Transverse colon (tissue), 4 donors: ENCODE results near the gene DSEL. TPM values are rescaled to one million over a fixed set of nuclear protein-coding genes. Genes with fewer than 3 reads are reported as not detected.

Experiments used
- DNase-seq: peaks from one replicate; pipeline ENCODE4 v3.0.0-alpha.2; 2019
- H3K27ac ChIP-seq, 4 donors: fragments of 200-600 bp; sonication (generic); 2 replicates each; pipeline ENCODE4 v1.5.1; 2016 to 2018; ENCODE audit warnings: inconsistent platforms in 4 of 4
- H3K27me3 ChIP-seq: fragments of 200-600 bp; sonication (generic); 2 replicates; pipeline ENCODE4 v1.5.1; 2017; ENCODE audit warnings: inconsistent platforms
- H3K36me3 ChIP-seq, 4 donors: fragments of 200-600 bp; sonication (generic); 2 replicates each; pipeline ENCODE4 v1.5.1; 2017 to 2019; ENCODE audit warnings: inconsistent platforms in 4 of 4
- H3K4me1 ChIP-seq, 4 donors: fragments of 200-600 bp; sonication (generic); 2 replicates each; pipeline ENCODE4 v1.5.1; 2017 to 2020; ENCODE audit warnings: inconsistent platforms in 4 of 4
- H3K4me3 ChIP-seq, 4 donors: fragments of 200-600 bp; sonication (generic); 1 replicate in 1 of 4; 2 replicates in 3 of 4; pipeline versions ENCODE4 v1.5.1 to v1.6.1; 2017 to 2019; ENCODE audit warnings: inconsistent platforms in 4 of 4
- H3K9me3 ChIP-seq, 2 donors: fragments of 200-600 bp; sonication (generic); 2 replicates each; pipeline ENCODE4 v1.5.1; 2017 to 2019; ENCODE audit warnings: inconsistent platforms in 2 of 2
- EP300 ChIP-seq: sonication (generic); formaldehyde crosslinking; IDR thresholded peaks from one replicate; pipeline ENCODE4 v1.6.1; 2017; ENCODE audit warnings: antibody characterized with exemption, low read depth
- POLR2A ChIP-seq: fragments of 450-650 bp; IDR thresholded peaks from one replicate; pipeline ENCODE4 v1.6.1; 2016; ENCODE audit warnings: antibody characterized with exemption, mild to moderate bottlenecking, moderate library complexity
- POLR2AphosphoS5 ChIP-seq, 3 donors: sonication (generic); formaldehyde crosslinking; IDR thresholded peaks; one replicate each; pipeline ENCODE4 v1.6.1; 2016; ENCODE audit warnings: antibody characterized with exemption in 3 of 3
- WGBS, 2 donors: methylation state at CpG; one replicate each; pipeline ENCODE4 v1.1.5; 2018; ENCODE audit warnings: low coverage in 1 of 2; 5-methylcytosine and 5-hydroxymethylcytosine counted together
- in situ Hi-C, 4 donors: fragments of 200-750 bp; cut with MboI; loops; one replicate each; pipeline versions ENCODE4 v1.15.0 to v1.15.1; 2017; ENCODE audit warnings: low sequenced_read_pairs in 3 of 4, low pct_ligation_motif_present in 1 of 4, low pct_unique_long_range_greater_than_20kb in 1 of 4
- intact Hi-C: fragments of 100-400 bp; cut with DNase I; formaldehyde crosslinking; loops from one replicate; pipeline ENCODE4 v1.15.1; 2023; ENCODE audit warnings: low total_unique reads
- total RNA-seq, 4 donors: library from RNA; depleted of rRNA; stranded (reverse); fragments of >200 nt; gene quantifications; one replicate each; pipeline ENCODE4 v1.1.0, GENCODE V29; 2016
- TF ChIP-seq, protein P1 (sequence below), 5 experiments: fragments of 200-600 bp in 3 of 5; fragments of 450-650 bp in 2 of 5; sonication (generic) in 3 of 5; IDR thresholded peaks; 1 replicate in 2 of 5; 2 replicates in 3 of 5; pipeline ENCODE4 v1.5.1; 2016 to 2017; ENCODE audit warnings: antibody characterized with exemption in 5 of 5, inconsistent platforms in 3 of 5, mild to moderate bottlenecking in 2 of 5, moderate library complexity in 1 of 5

Gene DSEL
- total RNA-seq, 4 donors from 2014 or later = 1.2 to 5.1 (median 2.0) TPM

- peaks cover under 1% of the 10 kb centered on the region for H3K27me3 ChIP-seq
- no peaks in the 10 kb centered on the region for H3K36me3 ChIP-seq
- TF ChIP-seq POLR2A (no peak), POLR2AphosphoS5 (IDR thresholded peaks at IDR 0.05) (no peak), EP300 (no peak)
- TF ChIP-seq, protein P1, sequence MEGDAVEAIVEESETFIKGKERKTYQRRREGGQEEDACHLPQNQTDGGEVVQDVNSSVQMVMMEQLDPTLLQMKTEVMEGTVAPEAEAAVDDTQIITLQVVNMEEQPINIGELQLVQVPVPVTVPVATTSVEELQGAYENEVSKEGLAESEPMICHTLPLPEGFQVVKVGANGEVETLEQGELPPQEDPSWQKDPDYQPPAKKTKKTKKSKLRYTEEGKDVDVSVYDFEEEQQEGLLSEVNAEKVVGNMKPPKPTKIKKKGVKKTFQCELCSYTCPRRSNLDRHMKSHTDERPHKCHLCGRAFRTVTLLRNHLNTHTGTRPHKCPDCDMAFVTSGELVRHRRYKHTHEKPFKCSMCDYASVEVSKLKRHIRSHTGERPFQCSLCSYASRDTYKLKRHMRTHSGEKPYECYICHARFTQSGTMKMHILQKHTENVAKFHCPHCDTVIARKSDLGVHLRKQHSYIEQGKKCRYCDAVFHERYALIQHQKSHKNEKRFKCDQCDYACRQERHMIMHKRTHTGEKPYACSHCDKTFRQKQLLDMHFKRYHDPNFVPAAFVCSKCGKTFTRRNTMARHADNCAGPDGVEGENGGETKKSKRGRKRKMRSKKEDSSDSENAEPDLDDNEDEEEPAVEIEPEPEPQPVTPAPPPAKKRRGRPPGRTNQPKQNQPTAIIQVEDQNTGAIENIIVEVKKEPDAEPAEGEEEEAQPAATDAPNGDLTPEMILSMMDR (IDR thresholded peaks at IDR 0.05) = no peak
- H3K27ac ChIP-seq = peak overlapping the region; percentile 15 to 45 (median 24)
- no peaks in the 10 kb centered on the region for H3K9me3 ChIP-seq
- intact Hi-C loops = no loop called here
- 63 to 64% methylated on average over 1 to 2 of the region's 2 CpGs for WGBS, 2 donors
- DNase-seq = no peak
- peaks cover 0 to 20% (median 9%) of the 10 kb centered on the region in 4 donors for H3K4me1 ChIP-seq
- no peak overlapping the region for H3K4me3 ChIP-seq
- in situ Hi-C loops = no loop called here
Measured at GRCh38 chr18:67520351-67520921, 3.9 kb upstream of the DSEL start.

GRCh38 chr18:67519592-67519991, 3.1 kb upstream of the DSEL start:
- in situ Hi-C loops = no loop called here

GRCh38 chr18:67518566-67518965, 2.0 kb upstream of the DSEL start:
- in situ Hi-C loops = no loop called here
- TF ChIP-seq POLR2A (no peak), POLR2AphosphoS5 (IDR thresholded peaks at IDR 0.05) (no peak), EP300 (no peak)
- TF ChIP-seq, protein P1 (IDR thresholded peaks at IDR 0.05) = no peak
- no peaks in the 10 kb centered on the region for H3K9me3 ChIP-seq
- H3K36me3 ChIP-seq = no peaks in the 10 kb centered on the region
- WGBS, 2 donors = 80% methylated on average over 2 to 5 of the region's 5 CpGs
- peak overlapping the region in 2 of 4 donors; percentile 88 to 89 for H3K27ac ChIP-seq
- no peak overlapping the region for H3K4me3 ChIP-seq
- H3K4me1 ChIP-seq = peaks cover 0 to 19% (median 7%) of the 10 kb centered on the region in 4 donors
- DNase-seq = no peak
- intact Hi-C loops = no loop called here
- peaks cover 4% of the 10 kb centered on the region for H3K27me3 ChIP-seq

More at GRCh38 chr18:67519592-67519991, 3.1 kb upstream of the DSEL start:
- 53 to 63% methylated on average over 2 of the region's 2 CpGs for WGBS, 2 donors
- DNase-seq = no peak
- H3K36me3 ChIP-seq = no peaks in the 10 kb centered on the region
- no peak overlapping the region for H3K4me3 ChIP-seq
- peaks cover 0 to 19% (median 7%) of the 10 kb centered on the region in 4 donors for H3K4me1 ChIP-seq
- H3K27me3 ChIP-seq = peaks cover 4% of the 10 kb centered on the region
- H3K27ac ChIP-seq = peak overlapping the region in 3 of 4 donors; percentile 15 to 45 (median 33)
- H3K9me3 ChIP-seq = no peaks in the 10 kb centered on the region
- TF ChIP-seq EP300 (no peak), POLR2AphosphoS5 (IDR thresholded peaks at IDR 0.05) (no peak), POLR2A (no peak)
- TF ChIP-seq, protein P1 (IDR thresholded peaks at IDR 0.05) = no peak
- intact Hi-C loops = no loop called here

DNA sequence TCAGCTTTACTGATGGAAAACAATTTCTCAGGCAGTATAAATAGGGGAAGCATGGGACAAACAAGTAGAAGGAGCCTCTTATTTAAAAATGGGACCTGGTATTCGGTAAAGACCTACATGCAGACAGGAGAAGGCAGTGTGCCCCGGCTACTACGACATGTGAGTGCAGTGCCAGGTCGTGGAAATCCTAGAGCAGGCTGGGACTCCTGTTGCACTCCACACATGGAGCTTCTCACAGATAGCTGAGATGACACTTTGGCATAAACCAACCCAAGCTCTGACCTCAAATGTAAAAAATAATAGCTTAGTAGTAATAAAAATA, 885 bp upstream of the DSEL start:
- Histone ChIP-seq H3K4me1 (peaks cover 0 to 19% (median 7%) of the 10 kb centered on the region in 4 donors), H3K36me3 (no peaks in the 10 kb centered on the region), H3K9me3 (no peaks in the 10 kb centered on the region), H3K4me3 (peak overlapping the region in 3 of 4 donors; percentile 65 to 85 (median 78)), H3K27me3 (peaks cover 4% of the 10 kb centered on the region), H3K27ac (peak overlapping the region; percentile 86 to 89 (median 88))
- intact Hi-C loops (no loop called here), in situ Hi-C loops (no loop called here)
- 20 to 21% methylated on average over 4 of the region's 4 CpGs for WGBS, 2 donors
- DNase-seq = peak; percentile 10
- TF ChIP-seq POLR2A (no peak), POLR2AphosphoS5 (IDR thresholded peaks at IDR 0.05) (no peak)
